ENCODE results near the gene MYH11.

The MYH11 gene

GRCh38 chr16:15773968-15774367 is 82.9 kb downstream of the MYH11 start:
- DNase-seq: no peak

- no peak for DNase-seq
These were observed 84.1 kb downstream of the MYH11 start for GRCh38 chr16:15772579-15773293.

- no peak for DNase-seq
These were observed 85.1 kb downstream of the MYH11 start for GRCh38 chr16:15771694-15772093.

DNA sequence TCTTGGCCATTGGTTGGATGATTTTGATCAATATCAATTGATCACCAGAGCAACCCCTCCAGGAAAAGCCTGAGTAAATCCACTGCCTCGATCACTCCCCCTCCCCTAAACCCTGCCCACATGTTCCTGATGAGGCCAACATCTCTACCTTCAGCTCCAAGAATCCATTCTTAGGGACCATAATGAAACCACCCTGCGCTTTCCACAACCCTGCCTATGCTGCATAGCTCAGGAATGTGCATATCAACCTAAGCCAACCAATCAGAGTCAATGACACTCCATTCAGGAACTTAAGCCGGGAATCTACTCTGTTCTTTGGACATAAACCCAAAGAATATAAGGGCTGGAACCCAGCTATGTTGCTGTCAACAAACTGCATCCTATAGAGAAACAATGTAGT is 86.3 kb downstream of the MYH11 start:
- DNase-seq: no peak

GRCh38 chr16:15770107-15770506 is 86.7 kb downstream of the MYH11 start:
- DNase-seq: no peak

DNA sequence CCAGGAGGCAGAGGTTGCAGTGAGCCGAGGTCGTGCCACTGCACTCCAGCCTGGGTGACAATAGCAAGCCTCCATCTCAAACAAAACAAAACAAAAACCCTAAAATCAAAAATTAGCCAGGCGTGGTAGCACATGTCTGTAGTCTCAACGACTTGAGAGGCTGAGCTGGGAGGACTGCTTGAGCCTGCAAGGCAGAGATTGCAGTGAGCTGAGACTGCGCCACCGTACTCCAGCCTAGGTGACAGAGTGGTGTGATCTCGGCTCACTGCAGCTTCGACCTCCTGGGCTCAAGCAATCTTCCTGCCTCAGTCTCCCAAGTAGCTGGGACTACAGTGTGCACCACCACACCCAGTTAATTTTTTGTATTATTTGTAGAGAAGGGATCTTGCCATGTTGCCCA is 87.6 kb downstream of the MYH11 start:
- no peak for DNase-seq

DNA sequence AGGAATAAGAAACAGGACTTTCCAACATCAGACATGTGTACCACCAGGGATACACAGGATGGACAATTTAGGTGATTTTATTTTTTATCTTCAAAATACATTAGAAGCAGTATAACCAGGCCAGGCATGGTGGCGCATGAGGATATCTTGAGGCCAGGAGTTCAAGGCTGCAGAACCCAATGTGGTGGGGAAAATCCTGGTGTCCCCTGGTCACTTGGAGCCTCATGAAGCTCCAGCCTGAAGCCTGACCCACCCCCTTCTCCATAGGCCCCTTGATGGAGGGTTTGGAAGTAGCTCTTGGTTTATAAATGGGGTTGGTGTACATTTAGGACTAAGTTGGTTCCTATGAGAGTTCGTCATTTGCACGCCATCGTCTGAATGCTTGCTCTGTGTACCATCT is 88.6 kb downstream of the MYH11 start:
- no peak for DNase-seq

- no peak for DNase-seq
These were observed 89.9 kb downstream of the MYH11 start for GRCh38 chr16:15766918-15767317.

- no peak for DNase-seq
These were observed 90.9 kb downstream of the MYH11 start for GRCh38 chr16:15765880-15766279.

GRCh38 chr16:15765116-15765515 is 91.7 kb downstream of the MYH11 start:
- DNase-seq: no peak

DNA sequence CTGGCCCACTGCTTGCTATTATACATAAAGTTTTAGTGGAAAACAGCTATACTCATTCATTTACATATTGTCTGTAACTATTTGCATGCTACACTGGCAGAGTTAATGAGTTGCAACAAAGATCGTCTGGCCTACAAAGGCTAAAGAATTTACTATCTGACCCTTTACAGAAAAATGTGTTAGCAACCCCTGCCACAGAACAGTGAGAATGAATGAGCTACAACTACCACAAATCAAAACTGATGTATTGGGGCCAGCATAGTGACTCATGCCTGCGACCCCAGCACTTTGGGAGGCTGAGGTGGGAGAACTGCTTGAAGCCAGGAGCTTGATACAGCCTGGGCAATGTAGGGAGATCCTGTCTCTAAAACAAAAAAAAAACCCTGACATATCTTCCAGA is 92.7 kb downstream of the MYH11 start:
- no peak for DNase-seq

DNA sequence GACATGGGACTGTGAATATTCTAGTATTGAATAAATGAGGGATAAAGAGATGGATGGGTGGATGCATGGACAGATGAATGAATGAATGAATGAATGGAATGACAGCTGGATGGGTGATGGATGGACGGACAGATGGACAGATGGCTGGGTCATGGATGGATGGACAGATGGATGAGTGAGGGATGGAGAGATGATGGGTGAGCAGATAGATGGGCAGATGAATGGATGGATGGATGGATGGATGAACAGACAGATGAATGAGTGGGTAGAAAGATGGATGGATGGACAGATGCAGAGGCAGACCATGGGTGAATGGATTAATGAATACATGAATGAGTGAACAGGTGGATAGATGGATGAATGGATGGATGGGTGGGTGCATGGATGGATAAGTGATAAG is 96.7 kb downstream of the MYH11 start:
- no peak for DNase-seq

DNA sequence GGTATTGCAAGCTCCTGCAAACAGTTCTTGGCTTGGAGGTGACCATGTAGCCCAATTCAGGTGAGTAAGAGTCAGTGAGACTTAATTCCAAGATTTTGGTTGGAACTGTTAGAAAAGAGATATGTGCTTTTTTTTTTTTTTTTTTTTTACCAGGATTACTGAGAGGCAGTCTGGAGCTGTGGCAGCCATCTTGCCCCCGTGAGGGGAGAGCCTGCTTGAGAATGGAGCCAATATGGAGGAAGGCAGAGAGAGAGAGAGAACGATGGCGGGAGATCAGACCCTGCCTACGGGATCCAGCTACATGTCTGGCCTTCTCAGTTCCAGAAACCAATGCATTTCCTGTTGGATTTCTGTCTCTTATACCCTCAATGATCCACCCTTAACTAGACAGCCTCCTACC is 97.8 kb downstream of the MYH11 start:
- DNase-seq: no peak

DNA sequence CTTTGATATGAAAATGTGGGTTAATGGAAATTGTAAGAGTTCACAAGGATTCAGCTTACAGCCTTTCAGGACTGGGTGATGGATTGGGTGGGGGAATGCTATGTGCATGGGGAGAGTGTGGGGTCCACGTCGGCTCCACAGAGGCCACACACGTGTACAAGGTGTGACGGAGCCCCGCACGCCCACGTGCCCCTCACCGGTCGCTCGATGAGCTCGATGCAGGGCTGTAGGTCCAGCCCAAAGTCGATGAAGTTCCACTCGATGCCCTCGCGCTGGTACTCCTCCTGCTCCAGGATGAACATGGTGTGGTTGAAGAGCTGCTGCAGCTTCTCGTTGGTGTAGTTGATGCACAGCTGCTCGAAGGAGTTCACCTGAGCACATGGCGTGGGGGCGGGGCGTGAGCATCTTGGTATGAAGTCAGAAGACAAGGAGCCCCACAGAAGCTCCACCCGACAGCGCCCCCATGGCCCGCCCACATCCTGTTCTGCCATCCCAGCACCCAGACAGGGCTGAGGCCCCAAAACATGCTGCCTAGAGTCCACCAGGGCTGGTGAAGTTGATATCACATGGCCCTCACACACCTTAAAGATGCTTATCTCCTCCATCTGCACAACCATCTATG is 99.1 kb downstream of the MYH11 start:
- DNase-seq: no peak

DNA sequence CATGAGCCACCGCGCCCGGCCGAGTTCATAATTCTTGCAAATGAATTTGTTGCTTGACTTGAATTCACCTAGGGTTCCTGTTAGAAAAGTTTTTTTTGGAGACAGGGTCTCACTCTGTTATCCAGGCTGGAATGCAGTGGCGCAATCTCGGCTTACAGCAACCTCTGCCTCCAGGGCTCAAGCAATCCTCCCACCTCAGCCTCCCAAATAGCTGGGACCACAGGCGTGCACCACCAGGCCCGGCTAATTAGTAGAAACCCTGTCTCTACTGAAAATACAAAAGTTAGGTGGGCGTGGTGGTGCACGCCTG is 99.8 kb downstream of the MYH11 start:
- DNase-seq: no peak

DNA sequence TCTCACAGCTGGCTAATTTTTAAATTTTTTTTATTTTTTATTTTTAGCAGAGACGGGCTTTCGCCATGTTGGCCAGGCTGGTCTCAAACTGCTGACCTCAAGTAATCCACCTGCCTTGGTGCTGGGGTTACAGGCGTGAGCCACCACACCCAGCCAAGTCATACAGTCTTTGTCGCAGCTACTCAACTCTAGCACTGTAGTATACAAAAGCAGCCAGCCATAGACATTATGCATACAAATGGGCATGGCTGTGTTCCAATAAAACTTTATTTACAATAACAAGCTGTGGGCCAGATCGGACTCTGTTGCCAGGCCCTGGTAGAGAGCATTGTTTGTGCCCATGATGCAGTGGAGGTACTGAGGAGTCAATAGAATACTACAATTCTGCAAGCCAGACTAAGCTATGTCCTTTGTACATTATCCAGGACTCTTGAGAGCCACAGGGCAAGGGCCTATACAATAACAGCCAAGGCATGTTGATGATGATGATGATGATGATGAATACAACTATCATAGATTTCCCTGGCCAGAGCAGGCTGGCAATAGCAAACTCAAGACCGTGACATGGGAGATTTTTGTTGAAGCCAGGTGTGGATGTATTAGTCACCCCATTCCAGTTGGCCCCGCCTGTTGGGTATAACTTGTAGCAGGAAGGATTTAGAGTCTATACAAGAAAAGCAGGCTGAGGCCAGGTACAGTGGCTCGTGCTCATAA is 101.8 kb downstream of the MYH11 start:
- no peak for DNase-seq

- DNase-seq: no peak
These were observed 103.9 kb downstream of the MYH11 start for GRCh38 chr16:15752717-15753488.

- no peak for DNase-seq
These were observed 104.9 kb downstream of the MYH11 start for GRCh38 chr16:15751940-15752339.

- no peak for DNase-seq
These were observed 106.8 kb downstream of the MYH11 start for GRCh38 chr16:15749985-15750384.

DNA sequence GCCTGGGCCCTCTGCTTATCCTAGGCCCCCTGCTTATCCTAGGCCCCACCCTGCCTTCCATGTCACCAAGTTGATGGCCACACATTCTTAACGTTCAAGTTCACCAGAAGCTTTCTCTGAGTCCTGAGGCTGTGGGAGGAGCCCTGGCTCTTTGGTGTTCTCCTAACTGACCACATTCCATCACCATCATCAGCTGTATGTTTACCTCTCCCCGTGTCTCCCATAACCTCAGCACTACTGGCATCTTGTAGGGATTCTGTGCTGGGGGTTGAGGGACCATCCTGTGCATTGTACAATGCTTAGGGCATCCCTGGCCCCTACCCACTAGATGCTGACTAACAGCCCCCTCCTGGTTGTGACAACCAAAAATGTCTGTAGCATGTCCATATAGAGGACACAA is 107.5 kb downstream of the MYH11 start:
- no peak for DNase-seq

DNA sequence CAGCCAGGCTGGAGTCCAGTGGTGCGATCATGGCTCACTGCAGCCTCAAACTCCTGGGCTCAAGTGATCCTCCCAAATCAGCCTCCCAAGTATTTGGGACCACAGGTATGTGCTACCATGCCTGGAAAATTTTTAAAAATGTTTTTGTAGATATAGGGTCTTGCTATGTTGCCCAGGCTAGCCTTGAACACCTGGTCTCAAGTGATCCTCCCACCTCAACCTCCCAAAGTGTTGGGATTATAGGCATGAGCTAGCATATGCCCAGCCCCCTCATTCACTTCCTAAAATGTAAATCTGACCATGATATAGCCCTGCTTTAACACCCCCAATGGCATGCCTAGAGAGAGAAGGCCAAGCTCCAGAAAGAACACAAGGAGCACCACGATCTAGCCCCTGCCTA is 108.2 kb downstream of the MYH11 start:
- no peak for DNase-seq

DNA sequence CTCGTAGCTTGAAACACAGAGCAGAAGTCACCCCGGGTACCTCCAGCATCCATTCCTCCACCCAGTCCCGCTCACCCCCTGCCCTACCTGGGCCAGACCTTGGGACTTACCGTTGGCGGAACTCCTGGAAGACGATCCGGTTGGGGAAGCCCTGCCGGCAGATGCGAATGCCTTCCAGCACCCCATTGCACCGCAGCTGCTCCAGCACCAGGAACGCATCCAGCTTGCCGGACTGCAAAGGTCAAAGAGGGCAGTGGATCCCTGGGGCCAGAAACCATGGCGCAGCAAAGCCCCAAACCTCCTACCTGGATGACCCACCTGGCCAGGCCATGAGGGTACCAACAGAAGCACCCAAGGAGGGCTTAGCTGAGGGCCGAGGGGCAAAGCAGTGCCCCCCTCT is 108.9 kb downstream of the MYH11 start:
- no peak for DNase-seq

- DNase-seq: no peak
These were observed 110.5 kb downstream of the MYH11 start for GRCh38 chr16:15746332-15746731.

DNA sequence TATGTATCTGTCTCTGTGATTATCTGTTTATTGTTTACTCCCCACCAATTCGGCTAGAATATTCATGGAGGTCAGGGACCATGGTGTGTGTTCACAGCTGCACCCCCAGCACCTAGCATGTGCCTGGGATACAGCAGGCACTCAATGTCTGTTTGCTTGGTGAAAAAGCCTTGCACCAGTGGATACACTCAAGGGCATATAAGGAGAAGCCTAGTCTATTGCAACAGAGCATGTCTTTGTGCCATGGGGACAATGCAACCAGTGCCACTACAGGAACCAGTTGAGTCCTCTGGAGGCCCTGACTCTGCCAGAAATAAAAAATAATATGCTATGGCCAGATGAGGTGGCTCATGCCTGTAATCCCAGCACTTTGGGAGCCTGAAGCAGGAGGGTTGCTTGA is 113.2 kb downstream of the MYH11 start:
- DNase-seq: no peak
